Hepatocyte (in vitro differentiated cells): ENCODE results near the gene C17orf100.
"Not testable (repeated sequence)": the region's sequence is repeated elsewhere in the genome, so short reads cannot be mapped to it uniquely, and the experiment has no call there.

Source experiments
- EZH2 ChIP-seq: fragments of 200-600 bp; sonication (generic); IDR thresholded peaks from 2 replicates; pipeline ENCODE4 v1.6.1; 2016; ENCODE audit warnings: antibody characterized with exemption, mild to moderate bottlenecking, borderline replicate concordance
- EZH2phosphoT487 ChIP-seq: fragments of 200-600 bp; sonication (generic); IDR thresholded peaks from one replicate; pipeline ENCODE4 v1.6.1; 2018; ENCODE audit warnings: antibody characterized with exemption, mild to moderate bottlenecking, low read depth, moderate library complexity; ENCODE audit not compliant: unreplicated experiment, severe bottlenecking
- TF ChIP-seq, protein P1 (sequence below): fragments of 200-600 bp; sonication (generic); IDR thresholded peaks from 2 replicates; pipeline ENCODE4 v1.5.1; 2016; ENCODE audit warnings: antibody characterized with exemption, mild to moderate bottlenecking; ENCODE audit not compliant: poor library complexity

DNA sequence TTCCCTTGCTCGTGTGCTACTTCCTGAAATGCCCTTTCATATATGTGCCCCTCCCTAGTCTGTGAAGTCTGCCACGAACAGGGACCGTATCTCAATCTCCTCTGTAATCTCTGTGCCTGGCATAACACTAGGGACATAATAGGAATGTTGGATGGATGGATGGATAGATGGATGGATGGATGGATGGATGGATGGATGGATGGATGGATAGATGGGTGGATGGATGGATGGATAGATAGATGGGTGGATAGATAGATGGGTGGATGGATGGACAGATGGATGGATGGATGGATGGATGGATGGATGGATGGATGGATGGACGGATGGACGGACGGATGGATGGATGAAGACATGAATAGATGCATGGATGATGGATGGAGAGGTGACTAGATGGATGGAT lies 40.4 kb downstream of the C17orf100 start:
- TF ChIP-seq, protein P1, sequence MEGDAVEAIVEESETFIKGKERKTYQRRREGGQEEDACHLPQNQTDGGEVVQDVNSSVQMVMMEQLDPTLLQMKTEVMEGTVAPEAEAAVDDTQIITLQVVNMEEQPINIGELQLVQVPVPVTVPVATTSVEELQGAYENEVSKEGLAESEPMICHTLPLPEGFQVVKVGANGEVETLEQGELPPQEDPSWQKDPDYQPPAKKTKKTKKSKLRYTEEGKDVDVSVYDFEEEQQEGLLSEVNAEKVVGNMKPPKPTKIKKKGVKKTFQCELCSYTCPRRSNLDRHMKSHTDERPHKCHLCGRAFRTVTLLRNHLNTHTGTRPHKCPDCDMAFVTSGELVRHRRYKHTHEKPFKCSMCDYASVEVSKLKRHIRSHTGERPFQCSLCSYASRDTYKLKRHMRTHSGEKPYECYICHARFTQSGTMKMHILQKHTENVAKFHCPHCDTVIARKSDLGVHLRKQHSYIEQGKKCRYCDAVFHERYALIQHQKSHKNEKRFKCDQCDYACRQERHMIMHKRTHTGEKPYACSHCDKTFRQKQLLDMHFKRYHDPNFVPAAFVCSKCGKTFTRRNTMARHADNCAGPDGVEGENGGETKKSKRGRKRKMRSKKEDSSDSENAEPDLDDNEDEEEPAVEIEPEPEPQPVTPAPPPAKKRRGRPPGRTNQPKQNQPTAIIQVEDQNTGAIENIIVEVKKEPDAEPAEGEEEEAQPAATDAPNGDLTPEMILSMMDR = not testable (repeated sequence)
- not testable (repeated sequence) for TF ChIP-seq EZH2phosphoT487, EZH2
